GM18870 (cell line): ENCODE measurements around the gene PXDN.
"Not testable (repeated sequence)": the region's sequence is repeated elsewhere in the genome, so short reads cannot be mapped to it uniquely, and the experiment has no call there.

ENCODE experiments used
- ATAC-seq: cut with Tn5 transposase; IDR thresholded peaks from one replicate; pipeline ENCODE4 v1.9.1; 2021; ENCODE audit warnings: moderate library complexity; ENCODE audit not compliant: unreplicated experiment

Gene PXDN

DNA sequence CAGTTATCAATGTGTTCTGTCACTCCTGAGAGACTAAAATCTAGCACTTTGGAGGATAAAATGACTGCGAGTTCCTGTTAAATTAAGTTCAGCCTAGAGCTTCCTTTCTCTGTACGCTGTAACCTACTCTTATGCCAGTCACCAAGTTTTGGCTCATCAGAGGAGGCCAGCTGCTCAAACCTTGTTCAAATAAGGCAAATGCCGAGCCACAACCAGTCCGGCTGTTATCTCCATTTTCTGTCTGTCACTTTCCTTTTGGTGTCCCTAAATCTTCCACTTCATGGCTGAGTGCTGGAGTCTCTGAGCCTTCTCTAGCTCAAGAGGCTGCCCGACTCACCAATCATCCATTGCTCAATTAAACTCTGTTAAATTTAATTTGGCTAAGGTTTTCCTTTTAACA, 33.5 kb upstream of the PXDN start:
- ATAC-seq = no peak

DNA sequence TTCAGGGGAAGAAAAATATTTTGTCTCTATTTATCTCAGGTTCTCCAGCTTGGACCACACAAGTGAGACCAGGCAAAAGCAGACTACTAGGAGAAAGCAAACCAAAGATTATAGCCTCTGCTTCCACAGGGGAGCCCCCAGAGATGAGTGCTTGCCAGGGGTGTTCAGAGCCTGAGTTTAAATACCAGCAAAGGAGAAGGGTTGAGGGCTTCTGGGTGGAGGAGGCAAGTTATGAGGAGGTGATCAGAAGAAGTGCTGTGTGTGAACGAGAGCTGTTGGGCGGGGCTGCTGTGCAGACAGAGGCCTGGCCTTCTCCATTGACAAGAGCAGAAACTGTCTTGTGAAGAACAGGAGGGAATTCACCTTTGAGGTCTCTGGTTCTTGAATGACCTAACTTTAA, 32.8 kb upstream of the PXDN start:
- no peak for ATAC-seq

DNA sequence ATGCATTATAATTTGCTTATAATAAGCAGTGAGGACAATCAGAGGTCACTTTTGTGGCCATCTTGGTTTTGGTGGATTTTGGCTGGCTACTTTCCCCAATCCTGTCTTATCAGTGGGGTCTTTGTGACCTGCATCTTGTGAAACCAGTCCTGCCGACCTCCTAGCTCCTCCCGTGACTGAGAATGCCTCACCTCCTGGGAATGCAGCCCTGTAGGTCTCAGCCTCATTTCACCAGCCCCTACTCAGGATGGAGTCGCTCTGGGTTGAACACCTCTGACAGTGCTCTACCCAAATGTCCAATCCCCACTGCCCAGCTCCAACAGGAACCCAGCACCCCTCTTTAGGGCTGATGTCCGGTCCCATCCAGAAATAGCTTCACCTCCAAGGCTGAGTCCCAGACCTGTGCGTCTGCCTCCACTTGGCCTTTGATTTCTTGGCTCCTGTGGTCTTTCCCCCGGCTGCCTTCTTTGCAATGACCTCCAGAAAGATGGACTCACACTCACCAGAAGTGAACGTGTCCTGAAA, 31.3 kb upstream of the PXDN start:
- ATAC-seq = no peak

DNA sequence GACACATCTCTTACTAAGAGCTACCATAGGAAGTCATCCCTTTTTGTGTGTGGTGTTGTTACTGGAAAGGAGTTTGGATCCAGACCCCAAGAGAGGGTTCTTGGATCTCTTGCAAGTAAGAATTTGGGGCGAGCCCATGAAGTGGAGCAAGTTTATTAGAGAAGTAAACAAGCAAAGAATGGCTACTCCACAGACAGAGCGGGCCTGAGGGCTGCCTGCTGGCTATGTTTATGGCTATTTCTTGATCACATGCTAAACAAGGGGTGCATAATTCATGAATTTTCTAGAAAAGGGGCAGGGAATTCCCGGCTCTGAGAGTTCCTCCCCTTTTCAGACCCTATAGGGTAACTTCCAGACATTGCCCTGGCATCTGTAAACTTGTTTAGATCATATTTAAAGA, 30.6 kb upstream of the PXDN start:
- ATAC-seq = no peak

DNA sequence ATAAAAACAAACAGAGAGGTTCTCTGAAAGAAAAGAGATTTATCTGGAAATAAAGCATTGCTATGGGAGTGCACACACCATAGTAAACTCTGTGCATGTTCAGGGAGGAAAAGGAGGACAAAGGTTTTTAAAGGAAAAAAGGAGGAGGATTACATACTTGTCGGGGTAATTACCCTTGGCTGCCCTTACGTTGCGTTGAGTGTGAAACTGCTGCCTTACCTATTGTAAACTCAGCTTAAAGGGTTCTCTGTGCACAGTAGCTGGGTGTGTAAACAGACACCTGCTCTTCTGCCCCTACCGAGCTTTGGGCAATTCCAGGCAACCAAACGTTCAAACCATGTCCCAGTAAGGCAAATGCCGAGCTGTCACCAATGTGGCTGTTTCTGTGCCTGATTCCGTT, 29.6 kb upstream of the PXDN start:
- no peak for ATAC-seq

DNA sequence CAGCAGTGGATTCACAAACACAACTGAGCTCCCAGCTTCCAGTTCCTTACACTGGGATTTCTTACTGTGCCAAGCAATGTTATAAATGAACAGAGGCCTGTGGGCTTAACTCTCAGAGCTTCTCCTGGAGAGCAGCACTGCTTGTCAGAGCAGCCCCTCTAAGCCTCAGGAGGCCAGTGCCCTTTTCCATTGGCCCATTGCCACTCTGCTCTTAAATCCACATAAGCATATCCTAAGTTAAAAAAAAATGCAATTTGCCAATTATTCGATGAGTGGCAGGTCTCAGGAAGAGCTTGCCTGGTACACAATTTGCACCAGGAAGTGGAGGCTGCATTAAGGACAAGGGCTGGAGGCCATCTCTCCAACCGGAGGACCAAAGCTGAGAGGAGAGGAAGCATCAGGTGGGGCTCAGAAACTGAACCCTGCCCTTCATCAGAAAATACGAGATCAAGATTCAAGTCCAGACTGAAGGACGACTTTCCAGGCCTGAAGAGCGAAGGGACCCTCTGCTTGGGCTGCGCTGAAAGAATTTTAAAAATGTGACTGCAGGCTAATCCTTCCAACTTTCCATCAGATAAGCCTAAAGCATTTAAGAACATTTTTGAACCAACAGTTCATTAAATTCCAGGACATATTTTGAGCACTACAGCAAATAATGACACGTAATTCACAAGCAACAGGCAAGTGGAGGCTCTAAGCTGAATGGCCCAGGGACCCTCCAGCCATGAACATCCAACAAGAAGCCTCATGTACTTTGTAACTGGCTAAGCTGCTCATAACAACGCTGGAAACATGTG, 28.4 kb upstream of the PXDN start:
- no peak for ATAC-seq

DNA sequence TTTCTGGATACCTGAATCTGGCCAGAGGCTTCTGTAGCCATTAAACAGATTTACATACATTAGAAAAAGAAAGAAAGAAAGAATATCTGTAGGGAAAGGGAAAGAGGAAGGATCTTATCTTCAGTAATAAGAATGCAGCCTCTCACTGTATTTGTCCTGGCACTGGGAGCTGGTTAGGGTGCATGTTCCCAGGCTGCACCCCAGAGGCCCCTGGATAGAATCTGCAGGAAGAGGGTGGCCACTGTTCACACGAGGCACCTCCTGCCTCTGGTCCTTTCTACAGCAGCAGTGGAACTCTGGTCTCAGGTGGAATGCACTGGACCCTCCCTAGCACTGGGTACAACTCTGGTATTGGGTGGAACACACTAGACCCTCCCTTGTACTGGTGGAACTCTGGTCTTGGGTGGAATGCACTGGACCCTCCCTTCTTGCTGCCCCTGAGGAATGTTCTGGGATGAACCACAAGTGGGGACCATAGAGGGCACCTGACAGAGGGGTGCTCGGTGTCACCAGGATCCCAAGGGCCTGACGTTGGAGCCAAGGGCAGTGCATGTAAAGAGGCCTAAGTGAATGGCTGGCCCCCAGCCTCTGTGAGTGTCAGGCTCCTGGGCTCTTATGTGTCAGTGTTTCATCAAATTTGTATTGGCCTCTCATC, 27.4 kb upstream of the PXDN start:
- no peak for ATAC-seq

DNA sequence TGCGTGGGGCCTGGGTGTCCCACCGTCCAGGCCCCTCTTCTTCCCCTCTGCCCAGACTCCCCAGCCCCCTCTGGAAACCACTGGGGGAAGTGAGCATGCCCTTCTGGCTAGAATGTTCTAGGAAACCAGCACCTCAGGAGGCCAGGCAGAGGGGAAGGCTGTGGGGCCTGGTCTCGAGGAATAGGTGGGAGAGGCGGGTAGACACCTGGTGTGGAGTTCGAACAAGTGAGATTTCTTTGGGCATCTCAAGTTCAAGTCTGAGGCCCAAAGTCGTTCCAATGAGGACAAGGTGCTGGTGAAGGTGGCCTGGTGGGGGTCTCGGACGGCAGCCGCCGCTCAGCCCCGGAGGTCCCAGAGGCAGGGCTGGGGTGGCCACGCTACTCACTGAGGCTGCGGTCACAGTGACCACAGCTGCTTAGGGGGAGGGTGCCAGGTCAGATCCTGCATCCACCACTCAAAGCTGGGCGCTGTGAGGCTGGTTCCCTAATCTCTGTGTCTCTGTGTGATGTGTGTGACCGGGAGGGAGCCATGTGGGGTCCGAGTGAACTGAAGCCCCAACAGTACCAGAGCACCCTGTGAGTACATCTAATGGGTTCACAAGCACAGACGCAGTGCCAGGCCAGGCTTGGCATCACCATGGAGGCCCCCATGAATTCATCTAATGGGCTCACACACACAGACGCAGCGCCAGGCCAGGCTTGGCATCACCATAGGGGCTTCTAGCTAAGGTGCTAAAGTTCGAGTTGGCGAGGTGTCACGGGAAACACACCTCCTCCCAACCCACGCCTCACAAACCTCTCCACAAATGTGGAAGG, 26.5 kb upstream of the PXDN start:
- no peak for ATAC-seq

DNA sequence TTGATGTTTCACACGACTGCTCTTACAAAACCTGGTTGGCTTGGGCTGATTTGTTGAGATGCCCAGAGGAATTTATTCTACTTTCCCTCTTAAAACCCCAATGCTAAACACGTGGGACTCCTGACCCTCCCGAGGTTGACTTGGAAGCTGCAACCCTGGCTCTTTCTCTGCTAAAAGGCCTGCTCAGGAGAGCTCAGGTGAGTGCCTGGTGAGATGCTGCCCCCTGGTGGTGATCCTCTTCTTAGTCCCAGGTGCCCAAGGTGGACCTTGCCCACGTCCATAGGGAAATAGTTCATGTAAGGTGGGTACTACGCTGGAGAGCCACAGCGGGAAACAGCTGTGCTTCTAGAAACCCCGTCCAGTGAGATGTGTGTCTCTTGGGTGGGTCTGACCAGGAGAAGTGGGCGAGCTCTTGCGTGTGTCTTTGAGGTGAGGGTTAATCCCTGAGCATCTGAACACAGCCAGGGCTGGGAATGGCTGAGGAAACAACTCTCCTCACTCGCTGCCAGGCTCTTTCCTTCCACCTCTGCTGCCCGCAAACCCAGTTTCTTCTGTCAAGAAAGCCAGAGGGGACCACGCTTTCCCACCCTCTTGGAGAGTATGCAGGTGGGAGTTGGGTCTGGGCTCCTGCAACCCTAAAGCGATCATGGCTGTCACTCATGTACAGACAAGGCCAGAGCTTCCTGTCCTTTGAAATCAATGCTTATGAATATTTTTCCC, 25.5 kb upstream of the PXDN start:
- ATAC-seq = no peak

DNA sequence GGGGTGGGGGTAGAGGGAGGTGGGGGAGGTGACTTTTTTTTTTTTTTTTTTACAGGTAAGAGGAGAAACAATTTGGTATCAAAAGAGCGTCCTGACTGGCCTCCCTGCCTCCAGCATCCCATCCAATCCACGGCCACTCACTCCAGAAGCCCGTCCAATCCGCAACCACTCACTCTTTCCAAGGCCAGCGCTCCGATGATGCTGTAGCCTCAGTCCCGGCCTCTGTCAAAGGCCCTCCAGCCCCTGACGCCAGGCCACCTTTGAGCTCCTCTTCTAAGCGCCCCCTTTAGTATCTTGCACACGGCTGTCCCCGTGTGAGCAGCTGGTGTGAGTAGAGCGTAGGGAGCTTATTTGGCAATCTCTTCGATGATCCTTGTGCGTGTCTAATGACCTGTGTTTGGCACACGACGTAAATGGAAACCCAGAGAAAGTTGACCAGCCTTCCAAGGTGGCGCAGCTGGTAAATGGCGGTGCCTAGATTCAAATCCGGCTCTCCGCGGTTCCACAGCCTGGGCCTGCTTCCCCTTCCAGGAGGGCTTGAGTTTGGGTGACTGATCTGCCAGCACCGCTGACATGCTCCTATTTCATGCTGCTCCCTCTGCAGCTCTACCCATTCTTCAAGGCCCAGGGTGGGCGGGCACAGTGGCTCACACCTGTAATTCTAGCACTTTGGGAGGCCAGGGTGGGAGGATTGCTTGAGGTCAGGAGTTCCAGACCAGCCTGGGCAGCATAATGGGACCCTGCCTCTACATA, 23.8 kb upstream of the PXDN start:
- ATAC-seq = no peak

DNA sequence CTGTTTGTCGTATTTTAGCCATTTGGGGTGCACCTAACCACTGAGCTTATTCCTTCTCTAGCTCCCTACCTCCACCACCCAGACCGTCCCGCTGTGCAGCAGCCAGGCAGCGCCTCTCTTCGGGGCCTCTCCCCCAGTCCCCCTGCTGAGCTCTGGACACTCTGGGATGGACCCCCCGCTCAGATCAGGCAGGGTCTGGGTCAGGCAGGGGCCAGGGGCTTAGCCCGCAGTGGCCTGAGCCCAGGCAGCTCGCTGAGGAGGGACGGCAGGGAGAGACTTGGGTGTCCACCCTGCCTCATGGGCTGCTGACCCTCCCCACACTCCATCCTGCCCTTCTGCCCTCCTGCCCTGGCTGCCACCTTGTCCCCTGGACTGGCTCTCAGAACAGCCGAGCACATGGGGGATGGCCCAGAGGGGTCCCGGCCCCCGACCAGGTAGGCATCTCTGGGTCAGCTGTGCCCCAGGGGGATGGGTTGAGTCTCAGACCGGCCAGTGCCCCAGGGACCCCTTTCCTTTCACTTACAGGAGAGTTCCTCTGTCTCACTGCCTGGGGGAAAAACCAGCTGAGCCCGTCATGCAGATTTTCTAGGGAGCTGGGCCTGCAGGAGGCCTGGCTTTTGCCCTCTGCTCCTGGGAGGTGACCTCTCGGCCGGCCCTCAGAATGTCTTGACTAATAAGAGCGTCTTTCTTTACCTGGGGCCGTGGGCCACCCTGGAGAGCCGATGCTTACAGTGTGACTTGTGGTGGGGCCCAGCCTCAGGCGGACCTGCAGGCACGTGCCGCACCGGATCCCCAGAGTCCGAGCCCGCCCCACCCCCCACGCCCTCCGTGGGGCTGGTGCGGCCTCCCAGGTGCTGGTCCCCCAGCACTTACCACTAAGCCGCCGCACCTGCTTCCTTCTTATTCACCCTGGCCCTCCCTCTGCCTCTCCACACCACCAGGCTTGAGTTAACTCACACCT, 22.8 kb upstream of the PXDN start:
- ATAC-seq = no peak

DNA sequence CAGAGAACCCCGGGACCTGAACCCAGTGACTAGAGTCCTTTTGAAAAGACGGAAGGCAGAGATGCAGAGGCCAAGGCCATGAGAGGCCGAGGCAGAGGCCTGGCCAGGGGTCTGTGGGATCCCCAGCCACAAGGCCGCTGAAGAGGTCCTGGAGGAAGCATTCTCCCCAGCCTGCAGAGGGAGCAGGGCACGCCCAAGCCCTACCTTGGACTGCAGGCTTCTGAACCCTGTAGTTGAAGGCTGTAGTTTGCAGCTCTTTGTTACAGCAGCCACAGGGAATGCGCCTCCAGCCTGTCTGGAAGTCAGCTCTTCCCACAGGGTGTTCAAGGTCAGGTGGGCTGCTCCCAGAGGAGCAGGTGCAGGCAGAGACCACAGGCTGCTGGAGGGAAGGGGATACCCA, 22.1 kb upstream of the PXDN start:
- no peak for ATAC-seq

DNA sequence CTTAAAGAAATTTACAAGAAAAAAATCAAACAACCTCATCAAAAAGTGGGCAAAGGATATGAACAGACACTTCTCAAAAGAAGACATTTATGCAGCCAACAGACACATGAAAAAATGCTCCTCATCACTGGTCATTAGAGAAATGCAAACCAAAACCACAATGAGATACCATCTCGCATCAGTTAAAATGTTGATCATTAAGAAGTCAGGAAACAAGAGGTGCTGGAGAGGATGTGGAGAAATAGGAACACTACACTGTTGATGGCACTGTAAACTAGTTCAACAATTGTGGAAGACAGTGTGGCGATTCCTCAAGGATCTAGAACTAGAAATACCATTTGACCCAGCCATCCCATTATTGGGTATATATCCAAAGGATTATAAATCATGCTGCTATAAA, 20.9 kb upstream of the PXDN start:
- ATAC-seq = not testable (repeated sequence)

DNA sequence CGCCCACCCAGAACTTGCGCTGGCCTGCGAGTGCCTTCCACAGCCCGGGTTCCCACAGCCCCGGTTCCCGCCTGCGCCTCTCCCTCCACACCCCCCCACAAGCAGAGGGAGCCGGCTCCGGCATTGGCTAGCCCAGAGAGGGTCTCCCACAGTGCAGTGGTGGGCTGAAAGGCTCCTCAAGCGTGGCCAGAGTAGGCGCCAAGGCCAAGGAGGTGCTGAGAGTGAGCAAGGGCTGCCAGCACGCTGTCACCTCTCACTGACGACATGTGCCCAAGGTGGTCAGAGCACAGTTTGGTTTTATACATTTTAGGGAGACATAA, 15.3 kb upstream of the PXDN start:
- no peak for ATAC-seq

DNA sequence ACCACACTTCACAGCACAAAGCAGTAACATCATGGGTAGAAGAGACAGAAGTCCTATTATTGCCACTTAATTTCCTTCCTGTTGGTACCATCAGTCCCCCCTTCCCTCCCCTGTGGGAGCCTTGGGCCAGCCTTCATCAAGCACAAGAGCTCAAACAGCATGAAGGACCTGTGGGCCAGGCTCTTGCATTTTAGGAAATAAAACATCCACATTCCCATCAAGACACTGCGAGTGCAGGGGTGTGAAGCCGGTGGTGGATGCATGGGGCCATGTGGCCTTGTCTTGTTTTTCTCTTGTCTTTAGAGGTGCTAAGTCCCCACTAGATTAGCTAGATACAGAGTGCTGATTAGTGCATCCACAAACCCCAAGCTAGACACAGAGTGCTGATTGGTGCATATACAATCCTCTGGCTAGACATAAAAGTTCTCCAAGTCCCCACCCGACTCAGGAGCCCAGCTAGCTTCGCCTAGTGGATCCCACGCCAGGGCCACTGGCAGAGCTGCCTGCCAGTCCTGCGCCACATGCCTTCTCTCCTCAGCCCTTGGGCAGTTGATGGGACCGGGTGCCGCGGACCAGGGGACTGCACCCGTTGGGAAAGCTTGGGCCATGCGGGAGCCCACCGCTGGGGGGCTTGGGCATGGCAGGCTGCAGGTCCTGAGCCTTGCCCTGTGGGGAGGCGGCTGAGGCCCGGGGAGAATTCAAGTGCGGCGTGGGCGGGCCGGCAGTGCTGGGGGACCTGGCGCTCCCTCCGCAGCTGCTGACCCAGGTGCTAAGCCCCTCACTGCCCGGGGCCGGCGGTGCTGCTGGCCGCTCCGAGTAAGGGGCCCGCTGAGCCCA, 14.7 kb upstream of the PXDN start:
- ATAC-seq = no peak

DNA sequence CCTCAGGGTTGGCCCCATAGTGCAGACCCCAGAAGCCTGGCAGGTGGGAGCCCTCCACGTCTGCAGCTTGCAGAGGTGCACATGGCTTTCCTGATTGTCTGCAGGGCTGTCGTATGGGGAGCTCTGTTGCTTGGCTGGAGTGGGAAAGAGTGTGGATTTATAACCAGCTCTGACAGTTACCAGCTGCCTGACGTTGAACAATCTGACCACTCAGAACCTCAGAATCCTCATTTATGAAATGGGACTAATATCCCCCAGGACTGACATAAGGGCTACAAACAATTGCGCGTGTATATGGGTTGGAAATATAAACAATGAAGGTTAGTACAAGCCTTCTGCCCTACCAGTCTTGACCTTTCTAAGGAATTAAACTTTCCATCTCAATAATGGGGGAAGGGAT, 13.9 kb upstream of the PXDN start:
- no peak for ATAC-seq

DNA sequence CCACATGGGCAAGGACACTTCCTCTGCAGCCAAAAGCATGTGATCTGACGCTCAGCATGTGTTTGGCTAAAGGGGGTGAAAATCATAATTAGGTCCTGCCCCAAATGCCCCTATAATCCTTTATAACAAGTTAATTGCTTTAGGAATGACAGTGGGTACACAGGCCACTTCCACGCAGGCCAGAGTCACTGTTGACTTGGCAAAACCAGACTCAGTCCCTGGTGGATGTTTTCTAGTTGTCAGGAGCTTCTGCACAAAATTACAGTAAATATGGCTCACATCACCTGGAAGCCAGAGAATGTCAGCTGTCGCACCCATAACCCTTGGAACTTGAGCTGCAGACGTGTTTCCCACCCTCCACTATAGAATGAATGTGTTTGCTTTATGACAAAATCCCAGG, 13.3 kb upstream of the PXDN start:
- ATAC-seq = no peak

DNA sequence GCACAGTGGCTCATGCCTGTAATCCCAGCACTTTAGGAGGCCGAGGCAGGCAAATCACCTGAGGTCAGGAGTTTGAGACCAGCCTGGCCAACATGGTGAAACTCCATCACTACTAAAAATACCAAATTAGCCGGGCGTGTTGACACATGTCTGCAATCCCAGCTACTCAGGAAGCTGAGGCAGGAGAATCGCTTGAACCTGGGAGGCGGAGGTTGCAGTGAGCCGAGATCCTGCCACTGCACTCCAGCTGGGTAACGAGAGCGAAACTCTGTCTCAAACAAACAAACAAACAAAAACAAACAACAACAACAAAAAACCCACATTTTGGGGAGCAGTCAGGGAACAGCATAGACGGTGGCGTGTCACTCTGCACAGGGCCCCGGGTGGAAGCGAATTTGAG, 12.8 kb upstream of the PXDN start:
- not testable (repeated sequence) for ATAC-seq
